Esophagus muscularis mucosa (tissue), 4 donors: Measurements from ENCODE around the gene COQ10A.

Experiments
- EP300 ChIP-seq: sonication (generic); formaldehyde crosslinking; IDR thresholded peaks from one replicate; pipeline ENCODE4 v1.6.1; 2017; ENCODE audit warnings: antibody characterized with exemption
- POLR2A ChIP-seq: fragments of 450-650 bp; IDR thresholded peaks from one replicate; pipeline ENCODE4 v1.6.1; 2017; ENCODE audit warnings: antibody characterized with exemption, moderate library complexity, mild to moderate bottlenecking, low read depth
- TF ChIP-seq, protein P1 (sequence below), 3 experiments: fragments of 200-600 bp in 2 of 3; fragments of 450-650 bp in 1 of 3; sonication (generic) in 2 of 3; IDR thresholded peaks; one replicate each; pipeline ENCODE4 v1.5.1; 2017 to 2019; ENCODE audit warnings: antibody characterized with exemption in 3 of 3, mild to moderate bottlenecking in 2 of 3, moderate library complexity in 1 of 3

DNA sequence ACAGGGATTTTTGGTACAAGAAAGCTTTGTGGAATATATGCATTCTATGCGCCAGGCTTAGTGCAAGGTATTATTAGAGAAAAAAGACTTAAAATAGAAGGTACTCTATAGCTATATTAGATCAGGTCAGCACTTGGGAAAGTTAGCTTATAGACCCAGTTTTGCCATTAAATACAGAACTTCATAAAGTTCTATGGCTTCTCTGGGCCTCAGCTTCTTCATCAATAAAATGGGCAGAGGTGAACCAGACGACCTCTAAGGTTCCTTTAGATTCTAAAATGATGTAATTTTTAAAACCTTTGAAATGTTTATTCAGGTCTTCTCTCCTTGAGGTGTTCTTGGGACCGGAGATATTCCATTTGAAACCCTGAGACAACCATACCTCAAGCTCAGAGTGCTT is 42.0 kb downstream of the COQ10A start:
- TF ChIP-seq, protein P1, sequence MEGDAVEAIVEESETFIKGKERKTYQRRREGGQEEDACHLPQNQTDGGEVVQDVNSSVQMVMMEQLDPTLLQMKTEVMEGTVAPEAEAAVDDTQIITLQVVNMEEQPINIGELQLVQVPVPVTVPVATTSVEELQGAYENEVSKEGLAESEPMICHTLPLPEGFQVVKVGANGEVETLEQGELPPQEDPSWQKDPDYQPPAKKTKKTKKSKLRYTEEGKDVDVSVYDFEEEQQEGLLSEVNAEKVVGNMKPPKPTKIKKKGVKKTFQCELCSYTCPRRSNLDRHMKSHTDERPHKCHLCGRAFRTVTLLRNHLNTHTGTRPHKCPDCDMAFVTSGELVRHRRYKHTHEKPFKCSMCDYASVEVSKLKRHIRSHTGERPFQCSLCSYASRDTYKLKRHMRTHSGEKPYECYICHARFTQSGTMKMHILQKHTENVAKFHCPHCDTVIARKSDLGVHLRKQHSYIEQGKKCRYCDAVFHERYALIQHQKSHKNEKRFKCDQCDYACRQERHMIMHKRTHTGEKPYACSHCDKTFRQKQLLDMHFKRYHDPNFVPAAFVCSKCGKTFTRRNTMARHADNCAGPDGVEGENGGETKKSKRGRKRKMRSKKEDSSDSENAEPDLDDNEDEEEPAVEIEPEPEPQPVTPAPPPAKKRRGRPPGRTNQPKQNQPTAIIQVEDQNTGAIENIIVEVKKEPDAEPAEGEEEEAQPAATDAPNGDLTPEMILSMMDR (IDR thresholded peaks at IDR 0.05), result no peak
- TF ChIP-seq EP300 (no peak), POLR2A (no peak)
